VCaP (cell line): ENCODE measurements around the gene ILKAP.

Source experiments
- H3K27ac ChIP-seq: fragments of 450-650 bp; 2 replicates; pipeline ENCODE4 v1.5.1; 2017
- CTCF ChIP-seq: fragments of 450-650 bp; conservative IDR thresholded peaks from 2 replicates; pipeline ENCODE4 v1.5.1; 2017; ENCODE audit warnings: mild to moderate bottlenecking, moderate library complexity

ILKAP gene

DNA sequence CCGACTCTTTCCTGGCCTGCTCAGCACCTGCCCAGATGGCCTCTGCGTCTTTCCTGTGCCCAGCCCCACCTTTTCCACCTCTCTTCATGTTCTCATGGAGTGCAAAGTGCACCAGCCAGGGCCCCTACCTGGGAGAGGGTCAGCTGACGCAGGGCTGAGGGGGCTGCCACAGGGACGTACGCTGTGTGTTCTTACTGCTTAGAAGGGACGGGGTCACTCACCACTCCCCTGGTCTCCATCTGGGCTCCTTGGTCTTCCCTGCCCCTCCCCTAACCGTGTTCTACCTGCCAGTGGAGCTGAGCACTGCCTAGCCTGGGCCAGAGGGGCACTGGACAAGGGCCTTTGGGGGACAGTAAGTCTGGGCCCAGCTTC is 36.2 kb downstream of the ILKAP start:
- H3K27ac ChIP-seq: peak overlapping the region; percentile 90
- TF ChIP-seq CTCF: no peak

DNA sequence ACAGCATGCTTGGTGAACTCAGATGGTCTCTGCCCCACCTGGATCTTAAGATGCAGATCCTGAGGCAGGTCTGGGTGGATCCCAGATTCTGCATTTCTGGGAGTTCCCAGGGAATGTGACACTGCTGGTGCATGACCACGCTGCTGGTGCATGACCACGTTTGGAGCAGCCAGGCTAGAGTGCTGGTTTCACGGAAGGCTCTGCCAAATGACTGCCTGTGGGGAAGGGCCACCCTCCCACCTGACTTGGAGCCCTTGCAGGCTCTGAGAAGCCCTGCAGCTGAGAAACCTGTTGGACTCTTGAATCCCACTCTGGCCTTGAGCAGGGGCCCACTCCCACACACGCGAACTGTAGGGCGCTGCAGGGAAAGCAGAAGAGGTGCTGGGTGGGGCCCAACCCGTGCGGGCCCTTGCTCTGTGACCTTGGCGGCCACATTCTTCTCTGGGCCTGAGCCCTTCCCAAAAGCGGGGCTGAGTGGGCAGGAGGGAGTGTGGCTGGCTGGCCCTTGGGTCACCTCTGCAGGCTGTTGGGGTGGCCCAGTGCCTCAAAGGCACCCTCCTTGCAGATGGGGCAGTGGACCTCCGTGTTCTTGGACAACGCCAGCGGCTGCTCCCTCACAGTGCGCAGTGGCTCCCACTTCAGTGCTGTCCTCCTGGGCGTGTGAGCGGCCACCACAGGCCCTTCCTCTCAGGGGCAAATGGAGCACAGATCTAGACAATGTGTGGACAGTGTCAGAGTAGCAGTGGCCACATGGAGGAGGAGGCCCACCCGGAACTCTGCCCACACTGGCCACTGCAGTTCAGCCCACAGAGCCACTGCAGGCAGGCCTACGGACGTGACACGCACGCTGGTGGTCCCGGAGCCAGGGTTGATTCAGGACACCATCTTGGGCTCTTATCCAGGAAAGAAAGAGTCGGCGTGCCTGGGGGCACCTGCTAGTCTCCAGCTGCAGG is 36.8 kb downstream of the ILKAP start:
- no peak overlapping the region for H3K27ac ChIP-seq
- no peak for TF ChIP-seq CTCF

- no peak for TF ChIP-seq CTCF
- H3K27ac ChIP-seq: no peak overlapping the region
Observed at GRCh38 chr2:238165288-238165921, 38.1 kb downstream of the ILKAP start.

DNA sequence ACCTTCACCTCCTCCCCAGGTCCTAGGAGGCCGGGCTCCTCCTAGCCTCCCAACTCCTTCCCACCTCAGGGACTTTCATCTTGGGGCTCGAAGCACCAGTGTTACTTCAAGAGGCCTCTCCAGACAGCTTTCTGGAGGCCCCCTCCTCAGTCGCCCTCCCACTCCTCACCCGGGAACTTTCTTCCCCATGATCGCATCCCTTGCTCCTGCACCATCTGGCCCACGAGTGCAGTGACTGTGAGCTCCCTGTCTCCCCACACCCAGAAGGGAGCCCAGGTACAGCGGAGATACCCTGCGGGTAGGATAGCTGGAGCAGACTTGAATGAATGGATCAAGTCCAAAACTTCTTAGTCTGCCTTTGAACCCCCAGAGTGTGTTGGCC is 38.6 kb downstream of the ILKAP start:
- no peak for TF ChIP-seq CTCF
- H3K27ac ChIP-seq: no peak overlapping the region

DNA sequence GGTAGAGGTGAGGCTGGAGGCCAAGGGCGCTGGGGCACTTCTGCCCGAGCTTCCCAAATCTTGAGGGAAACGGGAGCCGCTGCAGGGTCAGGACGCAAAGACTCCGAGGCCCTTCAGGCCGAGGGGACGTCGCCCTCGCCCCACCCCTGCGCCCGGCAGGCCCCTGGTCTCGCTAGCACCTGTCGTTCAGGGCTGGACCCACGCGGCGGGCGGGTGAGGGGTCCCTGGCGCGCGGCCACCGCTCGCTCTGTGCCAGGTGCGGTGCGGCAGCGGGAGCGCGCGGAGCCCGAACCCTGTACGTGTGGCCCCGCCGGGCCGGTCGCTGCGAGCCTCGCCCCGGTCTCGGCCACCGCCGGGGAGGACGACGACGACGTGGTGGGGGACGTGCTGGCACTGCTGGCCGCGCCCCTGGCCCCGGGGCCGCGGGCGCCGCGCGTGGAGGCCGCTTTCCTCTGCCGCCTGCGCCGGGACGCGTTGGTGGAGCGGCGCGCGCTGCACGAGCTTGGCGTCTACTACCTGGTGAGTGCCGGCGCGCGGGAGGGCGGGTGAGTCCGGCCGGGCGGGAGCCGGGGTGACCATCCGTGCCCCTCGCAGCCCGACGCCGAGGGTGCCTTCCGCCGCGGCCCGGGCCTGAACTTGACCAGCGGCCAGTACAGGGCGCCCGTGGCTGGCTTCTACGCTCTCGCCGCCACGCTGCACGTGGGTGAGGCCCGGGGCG is 39.9 kb downstream of the ILKAP start:
- H3K27ac ChIP-seq: peak overlapping the region; percentile 11; the same call in 1 of the 2 replicates
- TF ChIP-seq CTCF: no peak

GRCh38 chr2:238162846-238163441 is 40.6 kb downstream of the ILKAP start:
- H3K27ac ChIP-seq: no peak overlapping the region; the same call in 1 of the 2 replicates

More at GRCh38 chr2:238162846-238163441, 40.6 kb downstream of the ILKAP start:
- TF ChIP-seq CTCF: no peak
